HL-60 (cell line): ENCODE measurements around the gene DDX27.

ENCODE experiments used
- CTCF ChIP-seq: IDR thresholded peaks from one replicate; pipeline ENCODE4 v1.5.1; 2011; ENCODE audit warnings: low read length, control low read depth, inconsistent platforms; ENCODE audit not compliant: insufficient read depth
- REST ChIP-seq: IDR thresholded peaks from 2 replicates; pipeline ENCODE4 v1.6.1; 2012; ENCODE audit warnings: low read depth; ENCODE audit not compliant: insufficient replicate concordance
- SPI1 ChIP-seq: IDR thresholded peaks from 2 replicates; pipeline ENCODE4 v1.6.1; 2012; ENCODE audit warnings: low read depth, mild to moderate bottlenecking, borderline replicate concordance

- TF ChIP-seq CTCF (no peak), SPI1 (no peak), REST (no peak)
Measured at GRCh38 chr20:49256261-49256660, 37.0 kb downstream of the DDX27 start.
